A549 (cell line): Measurements from ENCODE around the gene DAD1.
"Not testable (repeated sequence)": the region's sequence is repeated elsewhere in the genome, so short reads cannot be mapped to it uniquely, and the experiment has no call there.

ENCODE experiments used
- CHD2 ChIP-seq: fragments of 150-350 bp; IDR thresholded peaks from 2 replicates; pipeline ENCODE4 v1.6.1; 2014; ENCODE audit warnings: low read length; ENCODE audit not compliant: partially characterized antibody
- EHMT2 ChIP-seq: fragments of 200-600 bp; sonication (generic); IDR thresholded peaks from 2 replicates; pipeline ENCODE4 v1.6.1; 2016; ENCODE audit warnings: antibody characterized with exemption, low read depth, mild to moderate bottlenecking, moderate library complexity
- POLR2A ChIP-seq: IDR thresholded peaks from 2 replicates; pipeline ENCODE4 v1.6.1; 2012; ENCODE audit warnings: mild to moderate bottlenecking, low read length
- RCOR1 ChIP-seq: fragments of 150-350 bp; IDR thresholded peaks from 2 replicates; pipeline ENCODE4 v1.6.1; 2014; ENCODE audit warnings: antibody characterized with exemption, low read length, low read depth
- TF ChIP-seq, protein P1 (sequence below): fragments of >200 bp; sonication (Bioruptor Twin); formaldehyde crosslinking; IDR thresholded peaks from 3 replicates; pipeline ENCODE4 v1.5.1; 2016

GRCh38 chr14:22587677-22588422 is 1.2 kb downstream of the DAD1 start:
- TF ChIP-seq RCOR1, POLR2A, EHMT2, CHD2: not testable (repeated sequence)
- TF ChIP-seq, protein P1, sequence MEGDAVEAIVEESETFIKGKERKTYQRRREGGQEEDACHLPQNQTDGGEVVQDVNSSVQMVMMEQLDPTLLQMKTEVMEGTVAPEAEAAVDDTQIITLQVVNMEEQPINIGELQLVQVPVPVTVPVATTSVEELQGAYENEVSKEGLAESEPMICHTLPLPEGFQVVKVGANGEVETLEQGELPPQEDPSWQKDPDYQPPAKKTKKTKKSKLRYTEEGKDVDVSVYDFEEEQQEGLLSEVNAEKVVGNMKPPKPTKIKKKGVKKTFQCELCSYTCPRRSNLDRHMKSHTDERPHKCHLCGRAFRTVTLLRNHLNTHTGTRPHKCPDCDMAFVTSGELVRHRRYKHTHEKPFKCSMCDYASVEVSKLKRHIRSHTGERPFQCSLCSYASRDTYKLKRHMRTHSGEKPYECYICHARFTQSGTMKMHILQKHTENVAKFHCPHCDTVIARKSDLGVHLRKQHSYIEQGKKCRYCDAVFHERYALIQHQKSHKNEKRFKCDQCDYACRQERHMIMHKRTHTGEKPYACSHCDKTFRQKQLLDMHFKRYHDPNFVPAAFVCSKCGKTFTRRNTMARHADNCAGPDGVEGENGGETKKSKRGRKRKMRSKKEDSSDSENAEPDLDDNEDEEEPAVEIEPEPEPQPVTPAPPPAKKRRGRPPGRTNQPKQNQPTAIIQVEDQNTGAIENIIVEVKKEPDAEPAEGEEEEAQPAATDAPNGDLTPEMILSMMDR = not testable (repeated sequence)
